K562 (cell line): Measurements from ENCODE around the gene TUT1. TPM values are rescaled to one million over a fixed set of nuclear protein-coding genes. Genes with fewer than 3 reads are reported as not detected.

Source experiments
- BRD9 ChIP-seq: fragments of 450-650 bp; IDR thresholded peaks from 2 replicates; pipeline ENCODE4 v1.6.1; 2018; ENCODE audit warnings: low read depth; ENCODE audit not compliant: partially characterized antibody
- CHD2 ChIP-seq: IDR thresholded peaks from 2 replicates; pipeline ENCODE4 v1.6.1; 2011; ENCODE audit warnings: low read depth, low read length
- FOXP1 ChIP-seq: sonication (generic); formaldehyde crosslinking; IDR thresholded peaks from 2 replicates; pipeline ENCODE4 v1.8.0; 2022; ENCODE audit warnings: mild to moderate bottlenecking, missing genetic modification reagents
- GATAD2A ChIP-seq: fragments of 450-650 bp; IDR thresholded peaks from 2 replicates; pipeline ENCODE4 v1.6.1; 2017
- GTF2E2 ChIP-seq: fragments of 200-800 bp; sonication (Bioruptor generic); IDR thresholded peaks from 2 replicates; pipeline ENCODE4 v1.6.1; 2016; ENCODE audit warnings: missing genetic modification characterization, missing compliant biosample characterization
- JUNB ChIP-seq: fragments of 450-650 bp; formaldehyde crosslinking; conservative IDR thresholded peaks from 2 replicates; pipeline ENCODE4 v1.4.0; 2020; ENCODE audit warnings: mild to moderate bottlenecking
- LCOR ChIP-seq: sonication (generic); formaldehyde crosslinking; IDR thresholded peaks from 2 replicates; pipeline ENCODE4 v1.8.0; 2022; ENCODE audit warnings: mild to moderate bottlenecking, missing genetic modification reagents
- MLX ChIP-seq, 2 experiments: fragments of 450-650 bp in 1 of 2; sonication (generic) in 1 of 2; formaldehyde crosslinking; conservative IDR thresholded peaks; 2 replicates each; pipeline versions ENCODE4 v1.4.0 to v1.8.1; 2020 to 2022; ENCODE audit warnings: mild to moderate bottlenecking in 1 of 2, missing genetic modification reagents in 1 of 2
- MNT ChIP-seq, 2 experiments: fragments of 450-650 bp; conservative IDR thresholded peaks; 2 replicates each; pipeline ENCODE4 v1.6.1; 2017; ENCODE audit warnings: mild to moderate bottlenecking in 2 of 2, moderate library complexity in 2 of 2
- NCOA4 ChIP-seq: fragments of 450-650 bp; IDR thresholded peaks from 2 replicates; pipeline ENCODE4 v1.6.1; 2018; ENCODE audit warnings: mild to moderate bottlenecking; ENCODE audit not compliant: partially characterized antibody
- RBM17 ChIP-seq: fragments of 200-400 bp; formaldehyde crosslinking; IDR thresholded peaks from 2 replicates; pipeline ENCODE4 v1.6.1; 2017; ENCODE audit warnings: low read depth, mild to moderate bottlenecking, low read length, borderline replicate concordance
- TOE1 ChIP-seq, 2 experiments: fragments of 450-650 bp in 1 of 2; sonication (generic) in 1 of 2; formaldehyde crosslinking in 1 of 2; IDR thresholded peaks; 2 replicates each; pipeline versions ENCODE4 v1.7.1 to v1.8.0; 2016 to 2022; ENCODE audit warnings: borderline replicate concordance in 2 of 2, mild to moderate bottlenecking in 2 of 2, antibody characterized with exemption in 1 of 2, inconsistent platforms in 1 of 2, low read depth in 1 of 2, missing genetic modification reagents in 1 of 2, moderate library complexity in 1 of 2
- ZKSCAN3 ChIP-seq: fragments of 250-450 bp; sonication (Bioruptor Pico); IDR thresholded peaks from 2 replicates; pipeline ENCODE4 v1.4.0; 2020
- ZNF184 ChIP-seq: sonication (generic); formaldehyde crosslinking; IDR thresholded peaks from 2 replicates; pipeline ENCODE4 v1.5.0; 2020; ENCODE audit warnings: missing genetic modification reagents
- ZNF780A ChIP-seq: fragments of 250-450 bp; sonication (Bioruptor Pico); IDR thresholded peaks from 2 replicates; pipeline ENCODE4 v1.5.0; 2021; ENCODE audit warnings: mild to moderate bottlenecking
- polyA plus RNA-seq, 8 experiments: library from polyadenylated mRNA; depleted of rRNA in 4 of 8; stranded (reverse) in 5 of 8; unstranded in 3 of 8; fragments of >200 nt; fragmentation: Nextera tagmentation in 2 of 8; fragmentation: Illumina TruSeq in 1 of 8; extraction: Ambion mirVana in 2 of 8; extraction: Trizol in 1 of 8; gene quantifications; 2 replicates each; pipeline versions ENCODE4 v1.2.1 to v1.2.3, GENCODE V29; 2011 to 2014; ENCODE audit warnings: inconsistent platforms in 1 of 8, missing spikeins in 1 of 8
- total RNA-seq, 7 experiments: library from RNA; depleted of rRNA in 6 of 7; stranded (reverse); fragments of >200 nt in 6 of 7; fragmentation: Illumina TruSeq in 2 of 7; extraction: Trizol in 2 of 7; gene quantifications; 2 replicates each; pipeline versions ENCODE4 v1.2.1 to v1.2.3, GENCODE V29; 2011 to 2021; ENCODE audit warnings: low replicate concordance in 1 of 7
- TF ChIP-seq, protein P1 (sequence below): fragments of 450-650 bp; IDR thresholded peaks from 2 replicates; pipeline ENCODE4 v1.6.1; 2018; ENCODE audit warnings: mild to moderate bottlenecking, low read depth; ENCODE audit not compliant: partially characterized antibody
- TF ChIP-seq, protein P2 (sequence below): fragments of 250-450 bp; sonication (Bioruptor Pico); IDR thresholded peaks from 2 replicates; pipeline ENCODE4 v1.4.0; 2020; ENCODE audit warnings: mild to moderate bottlenecking, moderate library complexity, borderline replicate concordance

The TUT1 gene
- total and polyA plus RNA-seq, 9 of the 15 experiments (the other 6 are each of a cell fraction or from before 2014, with no cell fraction given), result 0.66 to 44.3 (median 15.7) TPM

GRCh38 chr11:62621567-62622470 is 30.5 kb upstream of the TUT1 start, which contains the start of gene B3GAT3 (continued):
- TF ChIP-seq LCOR (CRISPR knock-in tag) (peak; percentile 34; the same call in 1 of the 2 replicates), JUNB (CRISPR knock-in tag) (peak; percentile 78), CHD2 (peak; percentile 87), ZNF780A (CRISPR knock-in tag) (no peak), ZKSCAN3 (no peak), TOE1 (IDR thresholded peaks at IDR 0.05; ENCODE audit: borderline replicate concordance) (peak; percentile 65; the same call in 1 of the 2 replicates), TOE1 (CRISPR knock-in tag; IDR thresholded peaks at IDR 0.05; ENCODE audit: borderline replicate concordance, low read depth) (no peak), BRD9 (no peak), ZNF184 (no peak), GTF2E2 (tag) (no peak), GATAD2A (no peak), RBM17 (no peak), NCOA4 (no peak), MLX (CRISPR knock-in tag; conservative IDR thresholded peaks at IDR 0.05) (no peak), FOXP1 (no peak), MNT (conservative IDR thresholded peaks at IDR 0.05) (peak; percentile 99 to 100)
- TF ChIP-seq, protein P1, sequence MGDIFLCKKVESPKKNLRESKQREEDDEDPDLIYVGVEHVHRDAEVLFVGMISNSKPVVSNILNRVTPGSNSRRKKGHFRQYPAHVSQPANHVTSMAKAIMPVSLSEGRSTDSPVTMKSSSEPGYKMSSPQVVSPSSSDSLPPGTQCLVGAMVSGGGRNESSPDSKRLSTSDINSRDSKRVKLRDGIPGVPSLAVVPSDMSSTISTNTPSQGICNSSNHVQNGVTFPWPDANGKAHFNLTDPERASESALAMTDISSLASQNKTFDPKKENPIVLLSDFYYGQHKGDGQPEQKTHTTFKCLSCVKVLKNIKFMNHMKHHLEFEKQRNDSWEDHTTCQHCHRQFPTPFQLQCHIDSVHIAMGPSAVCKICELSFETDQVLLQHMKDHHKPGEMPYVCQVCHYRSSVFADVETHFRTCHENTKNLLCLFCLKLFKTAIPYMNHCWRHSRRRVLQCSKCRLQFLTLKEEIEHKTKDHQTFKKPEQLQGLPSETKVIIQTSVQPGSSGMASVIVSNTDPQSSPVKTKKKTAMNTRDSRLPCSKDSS, result no peak
- TF ChIP-seq, protein P2, sequence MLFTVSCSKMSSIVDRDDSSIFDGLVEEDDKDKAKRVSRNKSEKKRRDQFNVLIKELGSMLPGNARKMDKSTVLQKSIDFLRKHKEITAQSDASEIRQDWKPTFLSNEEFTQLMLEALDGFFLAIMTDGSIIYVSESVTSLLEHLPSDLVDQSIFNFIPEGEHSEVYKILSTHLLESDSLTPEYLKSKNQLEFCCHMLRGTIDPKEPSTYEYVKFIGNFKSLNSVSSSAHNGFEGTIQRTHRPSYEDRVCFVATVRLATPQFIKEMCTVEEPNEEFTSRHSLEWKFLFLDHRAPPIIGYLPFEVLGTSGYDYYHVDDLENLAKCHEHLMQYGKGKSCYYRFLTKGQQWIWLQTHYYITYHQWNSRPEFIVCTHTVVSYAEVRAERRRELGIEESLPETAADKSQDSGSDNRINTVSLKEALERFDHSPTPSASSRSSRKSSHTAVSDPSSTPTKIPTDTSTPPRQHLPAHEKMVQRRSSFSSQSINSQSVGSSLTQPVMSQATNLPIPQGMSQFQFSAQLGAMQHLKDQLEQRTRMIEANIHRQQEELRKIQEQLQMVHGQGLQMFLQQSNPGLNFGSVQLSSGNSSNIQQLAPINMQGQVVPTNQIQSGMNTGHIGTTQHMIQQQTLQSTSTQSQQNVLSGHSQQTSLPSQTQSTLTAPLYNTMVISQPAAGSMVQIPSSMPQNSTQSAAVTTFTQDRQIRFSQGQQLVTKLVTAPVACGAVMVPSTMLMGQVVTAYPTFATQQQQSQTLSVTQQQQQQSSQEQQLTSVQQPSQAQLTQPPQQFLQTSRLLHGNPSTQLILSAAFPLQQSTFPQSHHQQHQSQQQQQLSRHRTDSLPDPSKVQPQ (CRISPR knock-in tag), result no peak
